HG03442 (cell line): Measurements from ENCODE around the gene HUS1.
"Not testable (repeated sequence)": the region's sequence is repeated elsewhere in the genome, so short reads cannot be mapped to it uniquely, and the experiment has no call there.

Source experiments
- ATAC-seq: cut with Tn5 transposase; IDR thresholded peaks from one replicate; pipeline ENCODE4 v1.9.1; 2021; ENCODE audit warnings: mild to moderate bottlenecking, moderate library complexity; ENCODE audit not compliant: unreplicated experiment

The HUS1 gene

GRCh38 chr7:47931005-47932004 is 48.1 kb downstream of the HUS1 start:
- ATAC-seq, result no peak

- no peak for ATAC-seq
Observed at GRCh38 chr7:47924266-47924665, 55.1 kb downstream of the HUS1 start.

GRCh38 chr7:47923081-47923875 is 56.1 kb downstream of the HUS1 start:
- ATAC-seq, result not testable (repeated sequence)

- ATAC-seq, result not testable (repeated sequence)
Observed at GRCh38 chr7:47916514-47916913, 62.9 kb downstream of the HUS1 start.

- ATAC-seq, result no peak
Observed at GRCh38 chr7:47915616-47915976, 63.8 kb downstream of the HUS1 start.

GRCh38 chr7:47914717-47915615 is 64.4 kb downstream of the HUS1 start:
- ATAC-seq, result no peak
